HepG2 (cell line): ENCODE measurements around the gene CMC1. TPM values are rescaled to one million over a fixed set of nuclear protein-coding genes. Genes with fewer than 3 reads are reported as not detected.

Experiments used
- ASH2L ChIP-seq: fragments of 300-600, 200-600 bp; sonication (generic); IDR thresholded peaks from 2 replicates; pipeline ENCODE4 v1.7.0; 2017; ENCODE audit warnings: low read depth, mild to moderate bottlenecking, moderate library complexity, mixed read lengths, low read length; ENCODE audit not compliant: insufficient read length
- EHMT2 ChIP-seq: fragments of 200-600 bp; sonication (generic); IDR thresholded peaks from 2 replicates; pipeline ENCODE4 v1.7.0; 2017; ENCODE audit warnings: antibody characterized with exemption, low read depth, low read length, borderline replicate concordance
- ISL2 ChIP-seq: sonication (generic); formaldehyde crosslinking; IDR thresholded peaks from 2 replicates; pipeline ENCODE4 v1.5.0; 2020; ENCODE audit warnings: missing genetic modification reagents
- KLF15 ChIP-seq: sonication (generic); formaldehyde crosslinking; IDR thresholded peaks from 2 replicates; pipeline ENCODE4 v1.8.1; 2023; ENCODE audit warnings: borderline replicate concordance, mild to moderate bottlenecking, inconsistent platforms, missing genetic modification reagents, mixed read lengths
- NCOA5 ChIP-seq: sonication (generic); formaldehyde crosslinking; IDR thresholded peaks from 2 replicates; pipeline ENCODE4 v1.4.0; 2020; ENCODE audit warnings: missing genetic modification reagents
- NCOR1 ChIP-seq: fragments of 200-600 bp; sonication (generic); IDR thresholded peaks from 2 replicates; pipeline ENCODE4 v1.7.0; 2017; ENCODE audit warnings: antibody characterized with exemption, low read length, borderline replicate concordance
- RNF2 ChIP-seq: fragments of 450-650 bp; conservative IDR thresholded peaks from 2 replicates; pipeline ENCODE4 v1.6.1; 2016; ENCODE audit warnings: low read depth
- ZBTB3 ChIP-seq: sonication (generic); formaldehyde crosslinking; IDR thresholded peaks from 2 replicates; pipeline ENCODE4 v1.4.0; 2020; ENCODE audit warnings: low read depth, mild to moderate bottlenecking, moderate library complexity, missing genetic modification reagents, borderline replicate concordance
- ZNF333 ChIP-seq: sonication (generic); formaldehyde crosslinking; IDR thresholded peaks from 2 replicates; pipeline ENCODE4 v1.4.0; 2020; ENCODE audit warnings: mild to moderate bottlenecking, missing genetic modification reagents, borderline replicate concordance
- ZNF34 ChIP-seq: sonication (generic); formaldehyde crosslinking; IDR thresholded peaks from 2 replicates; pipeline ENCODE4 v1.4.0; 2020; ENCODE audit warnings: mild to moderate bottlenecking, missing genetic modification reagents, borderline replicate concordance
- ZNF501 ChIP-seq: sonication (generic); formaldehyde crosslinking; IDR thresholded peaks from 2 replicates; pipeline ENCODE4 v1.5.1; 2020; ENCODE audit warnings: mild to moderate bottlenecking, moderate library complexity, missing genetic modification reagents
- ZNF619 ChIP-seq: sonication (generic); formaldehyde crosslinking; IDR thresholded peaks from 2 replicates; pipeline ENCODE4 v1.4.0; 2020; ENCODE audit warnings: mild to moderate bottlenecking, missing genetic modification reagents
- ZNF674 ChIP-seq: sonication (generic); formaldehyde crosslinking; IDR thresholded peaks from 2 replicates; pipeline ENCODE4 v1.5.0; 2020; ENCODE audit warnings: low read depth, mild to moderate bottlenecking, missing genetic modification reagents
- ZNF761 ChIP-seq: sonication (generic); formaldehyde crosslinking; conservative IDR thresholded peaks from 2 replicates; pipeline ENCODE4 v1.4.0; 2020; ENCODE audit warnings: mild to moderate bottlenecking, missing genetic modification reagents
- ZNF781 ChIP-seq: sonication (generic); formaldehyde crosslinking; IDR thresholded peaks from 2 replicates; pipeline ENCODE4 v1.5.1; 2020; ENCODE audit warnings: borderline replicate concordance, mild to moderate bottlenecking, missing genetic modification reagents; ENCODE audit errors: not compliant biosample characterization
- ZNF878 ChIP-seq: sonication (generic); formaldehyde crosslinking; IDR thresholded peaks from 2 replicates; pipeline ENCODE4 v1.8.1; 2023; ENCODE audit warnings: mild to moderate bottlenecking, missing genetic modification reagents, moderate library complexity
- polyA plus RNA-seq, 8 experiments: library from polyadenylated mRNA; depleted of rRNA in 3 of 8; stranded (reverse) in 7 of 8; unstranded in 1 of 8; fragments of >200 nt; fragmentation: Illumina TruSeq in 4 of 8; extraction: Trizol in 4 of 8; gene quantifications; 2 replicates each; pipeline versions ENCODE4 v1.2.1 to v1.2.3, GENCODE V29; 2011 to 2016; ENCODE audit warnings: low read depth in 4 of 8, missing spikeins in 1 of 8, mixed read lengths in 1 of 8; ENCODE audit not compliant: insufficient read depth in 1 of 8
- total RNA-seq, 5 experiments: library from RNA; depleted of rRNA; stranded (reverse); fragments of >200 nt; fragmentation: Illumina TruSeq; extraction: Trizol; gene quantifications; 2 replicates each; pipeline ENCODE4 v1.2.3, GENCODE V29; 2016; ENCODE audit warnings: low read depth in 1 of 5
- TF ChIP-seq, protein P1 (sequence below): sonication (generic); formaldehyde crosslinking; IDR thresholded peaks from 2 replicates; pipeline ENCODE4 v1.4.0; 2020; ENCODE audit warnings: missing genetic modification reagents, borderline replicate concordance
- TF ChIP-seq, protein P2 (sequence below): fragments of 450-650 bp; IDR thresholded peaks from 2 replicates; pipeline ENCODE4 v1.6.1; 2016
- TF ChIP-seq, protein P3 (sequence below): sonication (generic); formaldehyde crosslinking; IDR thresholded peaks from 2 replicates; pipeline ENCODE4 v1.5.1; 2020; ENCODE audit warnings: missing genetic modification reagents, mild to moderate bottlenecking, borderline replicate concordance
- TF ChIP-seq, protein P4 (sequence below): IDR thresholded peaks from 2 replicates; pipeline ENCODE4 v1.6.1; 2016; ENCODE audit warnings: missing compliant biosample characterization, missing genetic modification reagents, borderline replicate concordance
- TF ChIP-seq, protein P5 (sequence below): sonication (generic); formaldehyde crosslinking; IDR thresholded peaks from 2 replicates; pipeline ENCODE4 v1.4.0; 2020; ENCODE audit warnings: mild to moderate bottlenecking, missing genetic modification reagents

The CMC1 gene
- total and polyA plus RNA-seq, 2 of the 13 experiments (the other 11 are each of a cell fraction or from before 2014, with no cell fraction given) = 22.1 to 29.5 TPM

DNA sequence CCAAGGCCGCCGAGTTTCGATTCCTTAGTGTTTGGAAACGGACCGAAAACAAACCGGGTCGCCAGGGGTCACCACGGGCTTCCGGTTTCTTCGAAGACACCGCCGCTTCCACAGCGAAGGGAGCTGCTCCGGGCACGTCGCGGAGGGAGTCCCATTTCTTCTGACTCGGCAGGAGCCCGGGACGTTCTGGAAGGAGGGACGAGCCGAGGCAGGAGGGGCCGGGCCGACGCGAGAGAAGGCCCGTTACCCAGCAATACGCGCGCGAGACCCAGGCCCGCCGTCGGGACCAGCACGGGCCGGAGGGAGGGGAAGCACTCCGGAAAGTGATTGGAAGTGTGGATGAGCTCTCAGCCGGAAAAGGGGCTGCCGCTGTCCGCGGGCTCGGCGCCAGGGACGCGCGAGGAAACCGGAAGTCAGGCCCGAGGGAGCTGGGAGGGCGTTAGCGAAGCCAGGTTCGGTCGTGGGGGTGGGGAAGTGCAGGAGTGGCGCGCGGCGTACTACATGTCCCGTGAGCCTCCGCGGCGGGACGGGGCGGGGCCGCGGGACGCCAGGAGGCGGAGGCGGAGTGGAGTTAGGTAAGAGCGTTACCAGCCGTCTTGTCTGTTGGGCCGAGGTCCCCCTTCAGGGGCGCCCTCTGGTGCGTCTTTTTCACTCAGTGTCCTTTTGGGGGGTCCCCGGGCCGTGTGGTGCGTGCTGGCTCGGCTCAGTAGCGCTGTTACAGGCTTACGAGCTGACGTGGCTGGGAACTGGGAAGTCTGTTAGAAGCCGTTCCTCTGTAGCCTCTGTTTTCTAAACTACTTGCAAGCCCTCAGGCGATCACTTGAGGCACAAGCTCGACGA lies 107.4 kb downstream of the CMC1 start, which contains the start of the genes AZI2 and ZCWPW2 (continued):
- TF ChIP-seq ZNF781 (CRISPR knock-in tag) = peak; percentile 75
- TF ChIP-seq, protein P1, sequence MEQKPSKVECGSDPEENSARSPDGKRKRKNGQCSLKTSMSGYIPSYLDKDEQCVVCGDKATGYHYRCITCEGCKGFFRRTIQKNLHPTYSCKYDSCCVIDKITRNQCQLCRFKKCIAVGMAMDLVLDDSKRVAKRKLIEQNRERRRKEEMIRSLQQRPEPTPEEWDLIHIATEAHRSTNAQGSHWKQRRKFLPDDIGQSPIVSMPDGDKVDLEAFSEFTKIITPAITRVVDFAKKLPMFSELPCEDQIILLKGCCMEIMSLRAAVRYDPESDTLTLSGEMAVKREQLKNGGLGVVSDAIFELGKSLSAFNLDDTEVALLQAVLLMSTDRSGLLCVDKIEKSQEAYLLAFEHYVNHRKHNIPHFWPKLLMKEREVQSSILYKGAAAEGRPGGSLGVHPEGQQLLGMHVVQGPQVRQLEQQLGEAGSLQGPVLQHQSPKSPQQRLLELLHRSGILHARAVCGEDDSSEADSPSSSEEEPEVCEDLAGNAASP (CRISPR knock-in tag) = peak; percentile 73
- peak; percentile 97 for TF ChIP-seq ASH2L
- TF ChIP-seq ZBTB3 (CRISPR knock-in tag) = peak; percentile 32; the same call in 1 of the 2 replicates
- TF ChIP-seq ZNF674 (CRISPR knock-in tag) = peak; percentile 49; the same call in 1 of the 2 replicates
- TF ChIP-seq ZNF501 = peak; percentile 96
- no peak for TF ChIP-seq ZNF34 (CRISPR knock-in tag)
- TF ChIP-seq ZNF761 (CRISPR knock-in tag) = peak; percentile 56
- TF ChIP-seq, protein P2, sequence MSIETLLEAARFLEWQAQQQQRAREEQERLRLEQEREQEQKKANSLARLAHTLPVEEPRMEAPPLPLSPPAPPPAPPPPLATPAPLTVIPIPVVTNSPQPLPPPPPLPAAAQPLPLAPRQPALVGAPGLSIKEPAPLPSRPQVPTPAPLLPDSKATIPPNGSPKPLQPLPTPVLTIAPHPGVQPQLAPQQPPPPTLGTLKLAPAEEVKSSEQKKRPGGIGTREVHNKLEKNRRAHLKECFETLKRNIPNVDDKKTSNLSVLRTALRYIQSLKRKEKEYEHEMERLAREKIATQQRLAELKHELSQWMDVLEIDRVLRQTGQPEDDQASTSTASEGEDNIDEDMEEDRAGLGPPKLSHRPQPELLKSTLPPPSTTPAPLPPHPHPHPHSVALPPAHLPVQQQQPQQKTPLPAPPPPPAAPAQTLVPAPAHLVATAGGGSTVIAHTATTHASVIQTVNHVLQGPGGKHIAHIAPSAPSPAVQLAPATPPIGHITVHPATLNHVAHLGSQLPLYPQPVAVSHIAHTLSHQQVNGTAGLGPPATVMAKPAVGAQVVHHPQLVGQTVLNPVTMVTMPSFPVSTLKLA = 0 out of 2 replicates have a peak, but pooled peaks have one; percentile 2
- peak; percentile 21; the same call in 1 of the 2 replicates for TF ChIP-seq NCOR1
- TF ChIP-seq ZNF619 (CRISPR knock-in tag) = peak; percentile 24; the same call in 1 of the 2 replicates
- peak; percentile 70; the same call in 1 of the 2 replicates for TF ChIP-seq ZNF333 (CRISPR knock-in tag)
- TF ChIP-seq EHMT2 = no peak
- peak; percentile 83; the same call in 1 of the 2 replicates for TF ChIP-seq ZNF878 (CRISPR knock-in tag)
- peak; percentile 48; the same call in 1 of the 2 replicates for TF ChIP-seq KLF15 (CRISPR knock-in tag)
- no peak for TF ChIP-seq NCOA5 (CRISPR knock-in tag)
- 0 out of 2 replicates have a peak, but pooled peaks have one; percentile 47 for TF ChIP-seq RNF2
- peak; percentile 44; the same call in 1 of the 2 replicates for TF ChIP-seq ISL2 (CRISPR knock-in tag)
- TF ChIP-seq, protein P3, sequence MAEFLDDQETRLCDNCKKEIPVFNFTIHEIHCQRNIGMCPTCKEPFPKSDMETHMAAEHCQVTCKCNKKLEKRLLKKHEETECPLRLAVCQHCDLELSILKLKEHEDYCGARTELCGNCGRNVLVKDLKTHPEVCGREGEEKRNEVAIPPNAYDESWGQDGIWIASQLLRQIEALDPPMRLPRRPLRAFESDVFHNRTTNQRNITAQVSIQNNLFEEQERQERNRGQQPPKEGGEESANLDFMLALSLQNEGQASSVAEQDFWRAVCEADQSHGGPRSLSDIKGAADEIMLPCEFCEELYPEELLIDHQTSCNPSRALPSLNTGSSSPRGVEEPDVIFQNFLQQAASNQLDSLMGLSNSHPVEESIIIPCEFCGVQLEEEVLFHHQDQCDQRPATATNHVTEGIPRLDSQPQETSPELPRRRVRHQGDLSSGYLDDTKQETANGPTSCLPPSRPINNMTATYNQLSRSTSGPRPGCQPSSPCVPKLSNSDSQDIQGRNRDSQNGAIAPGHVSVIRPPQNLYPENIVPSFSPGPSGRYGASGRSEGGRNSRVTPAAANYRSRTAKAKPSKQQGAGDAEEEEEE (CRISPR knock-in tag) = peak; percentile 74; the same call in 1 of the 2 replicates
- TF ChIP-seq, protein P4, sequence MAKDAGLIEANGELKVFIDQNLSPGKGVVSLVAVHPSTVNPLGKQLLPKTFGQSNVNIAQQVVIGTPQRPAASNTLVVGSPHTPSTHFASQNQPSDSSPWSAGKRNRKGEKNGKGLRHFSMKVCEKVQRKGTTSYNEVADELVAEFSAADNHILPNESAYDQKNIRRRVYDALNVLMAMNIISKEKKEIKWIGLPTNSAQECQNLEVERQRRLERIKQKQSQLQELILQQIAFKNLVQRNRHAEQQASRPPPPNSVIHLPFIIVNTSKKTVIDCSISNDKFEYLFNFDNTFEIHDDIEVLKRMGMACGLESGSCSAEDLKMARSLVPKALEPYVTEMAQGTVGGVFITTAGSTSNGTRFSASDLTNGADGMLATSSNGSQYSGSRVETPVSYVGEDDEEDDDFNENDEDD (CRISPR knock-in tag) = peak; percentile 51
- TF ChIP-seq, protein P5, sequence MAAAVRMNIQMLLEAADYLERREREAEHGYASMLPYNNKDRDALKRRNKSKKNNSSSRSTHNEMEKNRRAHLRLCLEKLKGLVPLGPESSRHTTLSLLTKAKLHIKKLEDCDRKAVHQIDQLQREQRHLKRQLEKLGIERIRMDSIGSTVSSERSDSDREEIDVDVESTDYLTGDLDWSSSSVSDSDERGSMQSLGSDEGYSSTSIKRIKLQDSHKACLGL (CRISPR knock-in tag) = peak; percentile 70
